Caco-2 (cell line): ENCODE results near the gene LIPA. TPM values are rescaled to one million over a fixed set of nuclear protein-coding genes. Genes with fewer than 3 reads are reported as not detected.
"Not testable (repeated sequence)": the region's sequence is repeated elsewhere in the genome, so short reads cannot be mapped to it uniquely, and the experiment has no call there.

Experiments used
- BruUV-seq: library from RNA; stranded (reverse); fragments of 400-500 nt; replicated peaks from 2 replicates; lab custom pipeline; 2021; lab: Mats Ljungman, UMichigan
- CTCF ChIA-PET: fragments of 300-600 bp; sonication (Branson Sonifier 250); formaldehyde crosslinking; loops from one replicate; lab custom pipeline; 2022; ENCODE audit warnings: antibody characterized with exemption; lab: Charles Lee
- POLR2A ChIA-PET: fragments of 300-600 bp; sonication (Branson Sonifier 250); formaldehyde crosslinking; loops from one replicate; lab custom pipeline; 2022; ENCODE audit warnings: antibody characterized with exemption; lab: Charles Lee
- DNase-seq, 2 experiments: peaks; one replicate each; pipeline versions ENCODE4 v3.0.0 to v3.0.0-alpha.2; 2020 to 2022
- H3K27me3 ChIP-seq: replicated peaks from 2 replicates; pipeline ENCODE4 v1.6.0; 2011; ENCODE audit warnings: low read length; ENCODE audit not compliant: control insufficient read depth, insufficient read depth
- H3K36me3 ChIP-seq: 2 replicates; pipeline ENCODE4 v1.5.1; 2011; ENCODE audit warnings: low read length; ENCODE audit not compliant: control insufficient read depth, insufficient read depth
- H3K4me1 ChIP-seq: fragments of 250-450 bp; sonication (Bioruptor Pico); 2 replicates; pipeline ENCODE4 v1.5.1; 2020; ENCODE audit warnings: mild to moderate bottlenecking
- H3K4me3 ChIP-seq: 2 replicates; pipeline ENCODE4 v1.5.1; 2011; ENCODE audit warnings: low read depth, mild to moderate bottlenecking, control low read depth, low read length
- H3K9me3 ChIP-seq: fragments of 250-450 bp; sonication (Bioruptor Pico); 2 replicates; pipeline ENCODE4 v1.5.1; 2020; ENCODE audit warnings: mild to moderate bottlenecking, moderate library complexity
- H3K27ac Mint-ChIP-seq: one replicate; pipeline ENCODE4 v1.8.0; 2022; ENCODE audit warnings: mixed read lengths; ENCODE audit not compliant: unreplicated experiment
- H3K27me3 Mint-ChIP-seq: one replicate; pipeline ENCODE4 v1.8.0; 2022; ENCODE audit warnings: mixed read lengths; ENCODE audit not compliant: insufficient read depth, unreplicated experiment
- H3K36me3 Mint-ChIP-seq: one replicate; pipeline ENCODE4 v1.8.0; 2022; ENCODE audit warnings: mild to moderate bottlenecking, mixed read lengths; ENCODE audit not compliant: insufficient read depth, unreplicated experiment
- H3K4me1 Mint-ChIP-seq: one replicate; pipeline ENCODE4 v1.8.0; 2022; ENCODE audit warnings: low read depth, mixed read lengths; ENCODE audit not compliant: unreplicated experiment
- H3K4me3 Mint-ChIP-seq: one replicate; pipeline ENCODE4 v1.8.0; 2022; ENCODE audit warnings: mild to moderate bottlenecking, moderate library complexity, mixed read lengths; ENCODE audit not compliant: unreplicated experiment
- H3K9me3 Mint-ChIP-seq: one replicate; pipeline ENCODE4 v1.8.0; 2022; ENCODE audit warnings: mixed read lengths; ENCODE audit not compliant: unreplicated experiment
- intact Hi-C: fragments of 100-400 bp; cut with micrococcal nuclease; formaldehyde crosslinking; loops from one replicate; pipeline ENCODE4 v1.10.0; 2022; ENCODE audit not compliant: unreplicated experiment
- total RNA-seq: library from RNA; stranded (reverse); gene quantifications from 2 replicates; pipeline ENCODE4 v1.2.3, GENCODE V29; 2022
- TF ChIP-seq, protein P1 (sequence below), 2 experiments: fragments of 200-600 bp in 1 of 2; IDR thresholded peaks; 1 replicate in 1 of 2; 2 replicates in 1 of 2; pipeline versions ENCODE4 v1.5.1 to v1.8.0; 2011 to 2022; ENCODE audit warnings: antibody characterized with exemption in 1 of 2, control low read depth in 1 of 2, inconsistent platforms in 1 of 2, low read depth in 1 of 2, low read length in 1 of 2, mild to moderate bottlenecking in 1 of 2, moderate library complexity in 1 of 2; ENCODE audit not compliant: insufficient read depth in 1 of 2, severe bottlenecking in 1 of 2, unreplicated experiment in 1 of 2

The LIPA gene
- total RNA-seq, 1 experiment from 2014 or later, result 18.8 TPM

GRCh38 chr10:89295597-89295996, 44.0 kb upstream of the LIPA start:
- Mint-ChIP-seq H3K9me3 (no peaks in the 10 kb centered on the region), H3K4me3 (no peak overlapping the region), H3K4me1 (no peaks in the 10 kb centered on the region), H3K27me3 (no peaks in the 10 kb centered on the region), H3K36me3 (no peaks in the 10 kb centered on the region), H3K27ac (no peak overlapping the region)
- Histone ChIP-seq H3K27me3 (no peaks in the 10 kb centered on the region), H3K9me3 (no peaks in the 10 kb centered on the region), H3K4me1 (peaks cover 7% of the 10 kb centered on the region), H3K4me3 (no peak overlapping the region), H3K36me3 (no peaks in the 10 kb centered on the region)
- no TSS peak for BruUV-seq
- CTCF ChIA-PET, result no interaction called here
- POLR2A ChIA-PET, result no interaction called here
- no peak for DNase-seq
- TF ChIP-seq, protein P1, sequence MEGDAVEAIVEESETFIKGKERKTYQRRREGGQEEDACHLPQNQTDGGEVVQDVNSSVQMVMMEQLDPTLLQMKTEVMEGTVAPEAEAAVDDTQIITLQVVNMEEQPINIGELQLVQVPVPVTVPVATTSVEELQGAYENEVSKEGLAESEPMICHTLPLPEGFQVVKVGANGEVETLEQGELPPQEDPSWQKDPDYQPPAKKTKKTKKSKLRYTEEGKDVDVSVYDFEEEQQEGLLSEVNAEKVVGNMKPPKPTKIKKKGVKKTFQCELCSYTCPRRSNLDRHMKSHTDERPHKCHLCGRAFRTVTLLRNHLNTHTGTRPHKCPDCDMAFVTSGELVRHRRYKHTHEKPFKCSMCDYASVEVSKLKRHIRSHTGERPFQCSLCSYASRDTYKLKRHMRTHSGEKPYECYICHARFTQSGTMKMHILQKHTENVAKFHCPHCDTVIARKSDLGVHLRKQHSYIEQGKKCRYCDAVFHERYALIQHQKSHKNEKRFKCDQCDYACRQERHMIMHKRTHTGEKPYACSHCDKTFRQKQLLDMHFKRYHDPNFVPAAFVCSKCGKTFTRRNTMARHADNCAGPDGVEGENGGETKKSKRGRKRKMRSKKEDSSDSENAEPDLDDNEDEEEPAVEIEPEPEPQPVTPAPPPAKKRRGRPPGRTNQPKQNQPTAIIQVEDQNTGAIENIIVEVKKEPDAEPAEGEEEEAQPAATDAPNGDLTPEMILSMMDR (IDR thresholded peaks at IDR 0.05; ENCODE audit: insufficient read depth in 1 of 2, low read depth in 1 of 2, low read length in 1 of 2, severe bottlenecking in 1 of 2, unreplicated experiment in 1 of 2), result no peak
- intact Hi-C loops, result loop anchor here (10.0 kb wide), 1 partner anchor 269 kb away; no protein-coding TSS in a partner anchor

GRCh38 chr10:89294721-89295239, 43.2 kb upstream of the LIPA start:
- CTCF ChIA-PET, result no interaction called here
- no peaks in the 10 kb centered on the region for H3K9me3 ChIP-seq
- no peak for DNase-seq
- Mint-ChIP-seq H3K9me3 (no peaks in the 10 kb centered on the region), H3K4me1 (no peaks in the 10 kb centered on the region), H3K4me3 (no peak overlapping the region), H3K36me3 (no peaks in the 10 kb centered on the region), H3K27me3 (no peaks in the 10 kb centered on the region), H3K27ac (no peak overlapping the region)
- H3K27me3 ChIP-seq, result no peaks in the 10 kb centered on the region
- BruUV-seq, result no TSS peak
- H3K4me1 ChIP-seq, result peaks cover 7% of the 10 kb centered on the region
- no peaks in the 10 kb centered on the region for H3K36me3 ChIP-seq
- POLR2A ChIA-PET, result no interaction called here
- H3K4me3 ChIP-seq, result no peak overlapping the region
- intact Hi-C loops, result loop anchor here (10.0 kb wide), 1 partner anchor 270 kb away; no protein-coding TSS in a partner anchor
- TF ChIP-seq, protein P1 (IDR thresholded peaks at IDR 0.05; ENCODE audit: insufficient read depth in 1 of 2, low read depth in 1 of 2, low read length in 1 of 2, severe bottlenecking in 1 of 2, unreplicated experiment in 1 of 2), result no peak

DNA sequence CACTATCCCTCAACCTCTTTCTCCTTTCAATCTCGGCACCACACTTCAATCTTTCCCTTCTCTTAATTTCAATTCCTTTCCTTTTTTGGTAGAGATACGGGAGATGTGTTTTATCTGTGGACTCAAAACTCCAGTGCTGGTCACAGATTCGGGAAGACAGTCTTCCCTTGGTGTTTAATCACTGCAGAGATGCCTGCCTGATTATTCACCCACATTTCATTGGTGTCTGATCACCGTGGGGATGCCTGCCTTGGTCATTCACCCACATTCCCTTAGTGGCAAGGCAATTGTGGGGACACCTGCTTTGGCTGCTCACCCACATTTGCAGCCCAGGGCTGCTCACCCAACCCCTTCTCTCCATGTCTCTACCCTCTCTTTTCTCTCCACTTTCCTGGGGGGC, 33.7 kb upstream of the LIPA start:
- H3K27me3 ChIP-seq, H3K4me3 Mint-ChIP-seq, intact Hi-C loops, H3K36me3 Mint-ChIP-seq, BruUV-seq, POLR2A ChIA-PET, H3K9me3 Mint-ChIP-seq, H3K4me1 Mint-ChIP-seq, H3K27me3 Mint-ChIP-seq, H3K4me1 ChIP-seq, H3K27ac Mint-ChIP-seq, CTCF ChIA-PET, H3K36me3 ChIP-seq, H3K4me3 ChIP-seq, DNase-seq, H3K9me3 ChIP-seq: not testable (repeated sequence)

GRCh38 chr10:89284711-89285110, 33.1 kb upstream of the LIPA start:
- H3K36me3 Mint-ChIP-seq, DNase-seq, H3K4me1 ChIP-seq, H3K36me3 ChIP-seq, BruUV-seq, CTCF ChIA-PET, H3K9me3 ChIP-seq, H3K4me3 ChIP-seq, H3K27me3 ChIP-seq, H3K27ac Mint-ChIP-seq, H3K4me3 Mint-ChIP-seq, H3K9me3 Mint-ChIP-seq, intact Hi-C loops, H3K4me1 Mint-ChIP-seq, POLR2A ChIA-PET, H3K27me3 Mint-ChIP-seq: not testable (repeated sequence)
